H1 (cell line): ENCODE results near the gene ADH1A. TPM values are rescaled to one million over a fixed set of nuclear protein-coding genes. Genes with fewer than 3 reads are reported as not detected.

Source experiments
- HDAC6 ChIP-seq: IDR thresholded peaks from one replicate; pipeline ENCODE4 v1.7.1; 2012; ENCODE audit warnings: low read depth, mild to moderate bottlenecking, inconsistent platforms, low read length, moderate library complexity
- KDM5A ChIP-seq: fragments of 200-600 bp; IDR thresholded peaks from 2 replicates; pipeline ENCODE4 v1.7.1; 2012; ENCODE audit warnings: mild to moderate bottlenecking, low read length, inconsistent platforms, mixed read lengths
- MAFK ChIP-seq: IDR thresholded peaks from 2 replicates; pipeline ENCODE4 v1.6.1; 2012; ENCODE audit warnings: low read depth, mild to moderate bottlenecking, improper control_type of control experiment, low read length
- SAP30 ChIP-seq: fragments of 300-600 bp; sonication (generic); IDR thresholded peaks from 2 replicates; pipeline ENCODE4 v1.7.1; 2012; ENCODE audit warnings: low read length, moderate library complexity, mild to moderate bottlenecking, inconsistent platforms; ENCODE audit not compliant: insufficient read depth, insufficient replicate concordance
- polyA plus RNA-seq, 7 experiments: library from polyadenylated mRNA; depleted of rRNA in 3 of 7; stranded (reverse) in 5 of 7; unstranded in 2 of 7; fragments of >200 nt in 5 of 7; fragments of 200-250 nt in 2 of 7; gene quantifications; 1 replicate in 5 of 7; 2 replicates in 1 of 7; 4 replicates in 1 of 7; pipeline versions ENCODE4 v1.2.1 to v1.2.3, GENCODE V29; 2011 to 2013; ENCODE audit warnings: missing spikeins in 2 of 7, mixed read lengths in 2 of 7
- total RNA-seq: library from RNA; stranded (reverse); fragmentation: NEBNext Ultra II Directional; extraction: Animal tissue kit (Norgen Biotek cat#: 25700); gene quantifications from 2 replicates; pipeline ENCODE4 v1.2.1, GENCODE V29; 2021

The ADH1A gene
- total and polyA plus RNA-seq, 2 of the 8 experiments (the other 6 are each of a cell fraction or from before 2014, with no cell fraction given), result not detected

- TF ChIP-seq SAP30, result no peak
- no peak for TF ChIP-seq MAFK
- no peak for TF ChIP-seq KDM5A
- no peak for TF ChIP-seq HDAC6
Measured at GRCh38 chr4:99324979-99325378, 34.2 kb upstream of the ADH1A start (continued).
